ENCODE data around the gene MBNL1.

Gene MBNL1

DNA sequence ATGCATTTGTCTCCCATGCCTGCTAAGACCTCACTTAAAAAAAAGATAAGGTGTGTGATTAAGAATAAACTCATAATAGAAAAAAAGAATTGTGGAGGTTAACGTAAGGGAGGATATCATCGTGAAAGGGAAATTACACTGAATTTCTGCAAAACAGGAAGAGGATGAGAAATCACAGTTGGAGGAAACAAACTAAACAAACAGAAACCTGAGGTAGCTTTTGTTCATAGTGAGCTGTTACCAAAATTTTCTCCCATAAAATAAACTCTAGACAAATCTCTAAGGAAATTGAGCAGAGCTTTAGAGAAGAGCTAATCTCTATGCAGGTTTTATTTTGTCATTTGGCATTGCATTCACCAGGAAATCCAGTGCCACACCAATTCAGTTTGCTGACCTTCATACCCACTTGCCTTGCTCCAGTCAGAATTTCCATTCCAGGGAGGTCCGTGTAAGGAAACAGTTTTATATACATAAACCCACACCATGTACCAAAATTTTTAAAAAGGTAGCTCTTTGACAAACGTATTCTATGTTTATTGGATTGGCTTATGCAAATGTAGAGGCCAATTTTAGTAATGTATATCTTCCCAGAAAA, 231.2 kb downstream of the MBNL1 start:
- no peak for DNase-seq

DNA sequence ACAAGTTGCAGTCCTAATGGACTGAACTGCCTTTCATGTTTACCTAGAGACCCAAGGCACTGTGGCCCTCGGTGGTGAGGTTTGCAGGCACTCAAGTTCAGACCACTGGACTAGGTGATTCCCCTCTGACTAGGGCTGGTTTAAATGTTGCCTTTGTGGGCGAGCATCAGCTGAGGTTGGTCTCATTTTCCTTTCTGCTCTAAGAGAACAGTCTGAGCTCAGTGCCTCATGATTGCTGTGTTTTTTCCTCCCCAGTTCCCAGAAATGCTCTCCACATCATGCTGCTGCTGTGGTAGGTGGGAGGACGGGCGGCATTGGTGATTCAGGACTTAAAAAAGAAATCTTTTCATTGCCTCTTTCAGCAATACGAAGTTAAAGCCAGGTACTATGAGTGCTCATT, 237.2 kb downstream of the MBNL1 start:
- DNase-seq, result peak; percentile 41 to 53

- no peak for DNase-seq
Observed at GRCh38 chr3:152508705-152509104, 240.0 kb downstream of the MBNL1 start.

DNA sequence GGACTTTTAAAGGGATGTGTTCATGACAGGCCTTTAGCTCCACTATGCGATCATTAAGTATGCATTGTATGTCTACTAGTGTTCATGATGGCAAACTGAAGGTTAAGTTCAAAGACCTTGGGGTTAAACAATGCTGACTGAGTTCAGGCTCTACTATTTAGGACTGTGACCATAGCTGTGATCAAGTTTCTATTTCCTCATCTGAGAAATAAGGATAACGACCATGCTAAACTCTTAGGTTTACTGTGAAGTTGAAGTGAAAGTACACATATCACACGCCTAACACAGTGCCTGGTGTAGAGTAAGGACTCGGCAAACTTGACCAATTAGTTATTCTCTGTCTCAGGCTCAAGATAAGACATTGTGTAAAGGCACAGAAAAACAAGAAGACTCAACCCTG, 243.2 kb downstream of the MBNL1 start:
- no peak for DNase-seq

GRCh38 chr3:152513301-152513960, 244.7 kb downstream of the MBNL1 start:
- no peak for DNase-seq
